ENCODE measurements around the gene AFF3. TPM values are rescaled to one million over a fixed set of nuclear protein-coding genes. Genes with fewer than 3 reads are reported as not detected.

The AFF3 gene
- total and polyA plus RNA-seq, 4 experiments from 2014 or later = 0.63 to 4.6 (median 3.6) TPM

DNA sequence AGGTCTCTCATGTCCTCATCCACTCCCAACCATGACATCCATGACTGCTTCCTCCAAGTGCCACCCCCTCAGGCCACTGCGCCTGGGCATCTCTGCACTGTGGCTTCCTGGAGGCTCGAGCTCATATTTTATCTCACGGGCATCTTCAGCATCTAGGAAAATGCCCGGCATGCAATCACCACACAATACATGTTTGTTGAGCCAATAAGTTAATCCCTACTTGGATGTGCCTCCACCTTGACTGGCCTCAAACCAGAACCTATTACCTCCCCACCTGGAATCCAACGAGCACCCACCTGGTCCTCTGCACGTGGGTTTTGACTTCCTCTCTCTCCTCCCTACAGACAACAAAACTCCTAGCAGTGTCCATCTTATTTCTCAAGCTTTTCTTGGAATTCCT, 453.7 kb downstream of the AFF3 start:
- Histone ChIP-seq H3K4me1 (ENCODE audit: insufficient read depth, low read length) (no peaks in the 10 kb centered on the region), H3K9me3 (ENCODE audit: control insufficient read depth in 1 of 2, low read length in 2 of 2) (no peaks in the 10 kb centered on the region), H3K36me3 (ENCODE audit: insufficient read depth, low read length) (no peaks in the 10 kb centered on the region), H3K4me3 (ENCODE audit: low read length in 2 of 2) (no peak overlapping the region), H3K27me3 (ENCODE audit: insufficient read depth, low read length) (no peaks in the 10 kb centered on the region), H3K27ac (ENCODE audit: low read depth, low read length) (no peak overlapping the region)
- no peak for DNase-seq
- Mint-ChIP-seq H3K9me3 (no peaks in the 10 kb centered on the region), H3K36me3 (no peaks in the 10 kb centered on the region), H3K27ac (no peak overlapping the region), H3K27me3 (no peaks in the 10 kb centered on the region), H3K4me1 (no peaks in the 10 kb centered on the region), H3K4me3 (no peak overlapping the region)
- CTCF ChIA-PET (ENCODE audit: partially characterized antibody) = no interaction called here
- POLR2A ChIA-PET (ENCODE audit: partially characterized antibody) = no interaction called here
- intact Hi-C loops (cut with micrococcal nuclease) = no loop called here

- no peaks in the 10 kb centered on the region for H3K9me3 Mint-ChIP-seq
- H3K4me1 Mint-ChIP-seq = no peaks in the 10 kb centered on the region
- CTCF ChIA-PET (ENCODE audit: partially characterized antibody) = no interaction called here
- no peaks in the 10 kb centered on the region for H3K36me3 ChIP-seq (ENCODE audit: insufficient read depth, low read length)
- H3K27ac Mint-ChIP-seq = no peak overlapping the region
- no peak overlapping the region for H3K4me3 ChIP-seq (ENCODE audit: low read length in 2 of 2)
- H3K4me1 ChIP-seq (ENCODE audit: insufficient read depth, low read length) = no peaks in the 10 kb centered on the region
- H3K27me3 Mint-ChIP-seq = no peaks in the 10 kb centered on the region
- no peaks in the 10 kb centered on the region for H3K27me3 ChIP-seq (ENCODE audit: insufficient read depth, low read length)
- H3K27ac ChIP-seq (ENCODE audit: low read depth, low read length) = no peak overlapping the region
- POLR2A ChIA-PET (ENCODE audit: partially characterized antibody) = no interaction called here
- intact Hi-C loops (cut with micrococcal nuclease) = no loop called here
- H3K4me3 Mint-ChIP-seq = no peak overlapping the region
- no peaks in the 10 kb centered on the region for H3K9me3 ChIP-seq (ENCODE audit: control insufficient read depth in 1 of 2, low read length in 2 of 2)
- no peak for DNase-seq
- no peaks in the 10 kb centered on the region for H3K36me3 Mint-ChIP-seq
Observed at GRCh38 chr2:99682275-99683060, 459.9 kb downstream of the AFF3 start.

- no peaks in the 10 kb centered on the region for H3K9me3 Mint-ChIP-seq
- H3K4me1 ChIP-seq (ENCODE audit: insufficient read depth, low read length) = no peaks in the 10 kb centered on the region
- no peak overlapping the region for H3K4me3 Mint-ChIP-seq
- H3K27me3 ChIP-seq (ENCODE audit: insufficient read depth, low read length) = no peaks in the 10 kb centered on the region
- POLR2A ChIA-PET (ENCODE audit: partially characterized antibody) = no interaction called here
- H3K4me1 Mint-ChIP-seq = no peaks in the 10 kb centered on the region
- intact Hi-C loops (cut with micrococcal nuclease) = no loop called here
- H3K4me3 ChIP-seq (ENCODE audit: low read length in 2 of 2) = no peak overlapping the region
- no peaks in the 10 kb centered on the region for H3K27me3 Mint-ChIP-seq
- DNase-seq = no peak
- H3K36me3 ChIP-seq (ENCODE audit: insufficient read depth, low read length) = no peaks in the 10 kb centered on the region
- no peaks in the 10 kb centered on the region for H3K9me3 ChIP-seq (ENCODE audit: control insufficient read depth in 1 of 2, low read length in 2 of 2)
- CTCF ChIA-PET (ENCODE audit: partially characterized antibody) = no interaction called here
- H3K27ac ChIP-seq (ENCODE audit: low read depth, low read length) = no peak overlapping the region
- no peaks in the 10 kb centered on the region for H3K36me3 Mint-ChIP-seq
- H3K27ac Mint-ChIP-seq = no peak overlapping the region
Observed at GRCh38 chr2:99680946-99681345, 461.4 kb downstream of the AFF3 start.

GRCh38 chr2:99679518-99679917, 462.9 kb downstream of the AFF3 start:
- intact Hi-C loops (cut with micrococcal nuclease) = no loop called here
- Mint-ChIP-seq H3K4me3 (no peak overlapping the region), H3K9me3 (no peaks in the 10 kb centered on the region), H3K27me3 (no peaks in the 10 kb centered on the region), H3K36me3 (no peaks in the 10 kb centered on the region), H3K4me1 (no peaks in the 10 kb centered on the region), H3K27ac (no peak overlapping the region)
- H3K4me1 ChIP-seq (ENCODE audit: insufficient read depth, low read length) = no peaks in the 10 kb centered on the region
- POLR2A ChIA-PET (ENCODE audit: partially characterized antibody) = no interaction called here
- no peaks in the 10 kb centered on the region for H3K27me3 ChIP-seq (ENCODE audit: insufficient read depth, low read length)
- no peak overlapping the region for H3K27ac ChIP-seq (ENCODE audit: low read depth, low read length)
- H3K36me3 ChIP-seq (ENCODE audit: insufficient read depth, low read length) = no peaks in the 10 kb centered on the region
- no peaks in the 10 kb centered on the region for H3K9me3 ChIP-seq (ENCODE audit: control insufficient read depth in 1 of 2, low read length in 2 of 2)
- no peak for DNase-seq
- CTCF ChIA-PET (ENCODE audit: partially characterized antibody) = no interaction called here
- H3K4me3 ChIP-seq (ENCODE audit: low read length in 2 of 2) = no peak overlapping the region

DNA sequence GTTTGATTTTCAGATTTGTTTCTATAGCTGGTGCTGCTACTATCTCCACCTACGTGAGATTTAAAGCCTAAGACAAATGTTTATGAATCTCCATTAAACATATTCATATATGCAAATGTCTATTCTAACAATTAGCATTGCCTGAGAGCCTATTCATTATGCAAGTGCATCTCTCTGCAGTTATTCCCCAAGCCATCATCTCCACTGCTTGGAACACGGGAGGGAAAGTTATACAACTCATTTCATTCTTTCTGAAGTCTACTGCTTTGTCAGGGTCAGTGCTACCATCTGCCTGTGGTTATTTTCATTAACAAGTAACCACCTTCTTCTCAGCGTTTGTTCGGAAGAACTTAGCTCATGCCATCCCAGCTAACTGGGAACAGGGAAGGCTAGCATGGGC, 463.8 kb downstream of the AFF3 start:
- Histone ChIP-seq H3K9me3 (ENCODE audit: control insufficient read depth in 1 of 2, low read length in 2 of 2) (no peaks in the 10 kb centered on the region), H3K36me3 (ENCODE audit: insufficient read depth, low read length) (no peaks in the 10 kb centered on the region), H3K27me3 (ENCODE audit: insufficient read depth, low read length) (no peaks in the 10 kb centered on the region), H3K27ac (ENCODE audit: low read depth, low read length) (no peak overlapping the region), H3K4me3 (ENCODE audit: low read length in 2 of 2) (no peak overlapping the region), H3K4me1 (ENCODE audit: insufficient read depth, low read length) (no peaks in the 10 kb centered on the region)
- Mint-ChIP-seq H3K4me3 (no peak overlapping the region), H3K36me3 (no peaks in the 10 kb centered on the region), H3K9me3 (no peaks in the 10 kb centered on the region), H3K27me3 (no peaks in the 10 kb centered on the region), H3K27ac (no peak overlapping the region), H3K4me1 (no peaks in the 10 kb centered on the region)
- intact Hi-C loops (cut with micrococcal nuclease) = no loop called here
- ChIA-PET POLR2A (ENCODE audit: partially characterized antibody) (no interaction called here), CTCF (ENCODE audit: partially characterized antibody) (no interaction called here)
- no peak for DNase-seq

GRCh38 chr2:99677814-99678213, 464.6 kb downstream of the AFF3 start:
- no peaks in the 10 kb centered on the region for H3K4me1 ChIP-seq (ENCODE audit: insufficient read depth, low read length)
- Mint-ChIP-seq H3K27me3 (no peaks in the 10 kb centered on the region), H3K36me3 (no peaks in the 10 kb centered on the region), H3K27ac (no peak overlapping the region), H3K9me3 (no peaks in the 10 kb centered on the region), H3K4me3 (no peak overlapping the region), H3K4me1 (no peaks in the 10 kb centered on the region)
- no peaks in the 10 kb centered on the region for H3K36me3 ChIP-seq (ENCODE audit: insufficient read depth, low read length)
- CTCF ChIA-PET (ENCODE audit: partially characterized antibody) = no interaction called here
- H3K27me3 ChIP-seq (ENCODE audit: insufficient read depth, low read length) = no peaks in the 10 kb centered on the region
- no peak overlapping the region for H3K27ac ChIP-seq (ENCODE audit: low read depth, low read length)
- H3K9me3 ChIP-seq (ENCODE audit: control insufficient read depth in 1 of 2, low read length in 2 of 2) = no peaks in the 10 kb centered on the region
- DNase-seq = no peak
- H3K4me3 ChIP-seq (ENCODE audit: low read length in 2 of 2) = no peak overlapping the region
- intact Hi-C loops (cut with micrococcal nuclease) = no loop called here
- POLR2A ChIA-PET (ENCODE audit: partially characterized antibody) = no interaction called here

GRCh38 chr2:99675130-99675661, 467.2 kb downstream of the AFF3 start:
- POLR2A ChIA-PET (ENCODE audit: partially characterized antibody) = no interaction called here
- no peak overlapping the region for H3K27ac ChIP-seq (ENCODE audit: low read depth, low read length)

More at GRCh38 chr2:99675130-99675661, 467.2 kb downstream of the AFF3 start:
- Mint-ChIP-seq H3K4me3 (no peak overlapping the region), H3K4me1 (no peaks in the 10 kb centered on the region), H3K36me3 (no peaks in the 10 kb centered on the region), H3K9me3 (no peaks in the 10 kb centered on the region), H3K27ac (no peak overlapping the region), H3K27me3 (no peaks in the 10 kb centered on the region)
- H3K4me3 ChIP-seq (ENCODE audit: low read length in 2 of 2) = no peak overlapping the region
- H3K9me3 ChIP-seq (ENCODE audit: control insufficient read depth in 1 of 2, low read length in 2 of 2) = no peaks in the 10 kb centered on the region
- CTCF ChIA-PET (ENCODE audit: partially characterized antibody) = no interaction called here
- intact Hi-C loops (cut with micrococcal nuclease) = no loop called here
- H3K36me3 ChIP-seq (ENCODE audit: insufficient read depth, low read length) = no peaks in the 10 kb centered on the region
- no peak for DNase-seq
- H3K27me3 ChIP-seq (ENCODE audit: insufficient read depth, low read length) = no peaks in the 10 kb centered on the region
- H3K4me1 ChIP-seq (ENCODE audit: insufficient read depth, low read length) = no peaks in the 10 kb centered on the region

Data from CD4-positive, alpha-beta memory T cell (primary cell).